Measurements from ENCODE around the gene ANKFN1. TPM values are rescaled to one million over a fixed set of nuclear protein-coding genes. Genes with fewer than 3 reads are reported as not detected.

The ANKFN1 gene
- total and polyA plus RNA-seq, 7 donors, result 0.01 to 0.28 (median 0.04) TPM; not detected in 3

GRCh38 chr17:56149266-56150036, 3.8 kb upstream of the ANKFN1 start:
- Histone ChIP-seq H3K36me3 (ENCODE audit: insufficient read depth in 1 of 2, low read depth in 1 of 2) (no peaks in the 10 kb centered on the region), H3K4me3 (no peak overlapping the region), H3K9me3 (no peaks in the 10 kb centered on the region), H3K4me1 (no peaks in the 10 kb centered on the region), H3K27ac (no peak overlapping the region), H3K27me3 (ENCODE audit: insufficient read depth in 3 of 3, low read length in 2 of 3) (no peaks in the 10 kb centered on the region)
- intact Hi-C loops (cut with DNase I), result no loop called here
- 52 to 66% (median 62%) methylated on average over 3 of the region's 3 CpGs for WGBS, 3 donors
- ATAC-seq (no peak), DNase-seq (no peak)
- TF ChIP-seq CTCF (IDR thresholded peaks at IDR 0.05), result no peak

GRCh38 chr17:56150649-56151048, 2.6 kb upstream of the ANKFN1 start:
- no peaks in the 10 kb centered on the region for H3K4me1 ChIP-seq
- no peaks in the 10 kb centered on the region for H3K9me3 ChIP-seq
- WGBS, 3 donors, result 55 to 69% (median 68%) methylated on average over 4 of the region's 4 CpGs
- no peak overlapping the region for H3K27ac ChIP-seq
- ATAC-seq, result peak in 2 of 4 donors; percentile 37 to 57
- intact Hi-C loops (cut with DNase I), result no loop called here
- DNase-seq, result no peak
- H3K36me3 ChIP-seq (ENCODE audit: insufficient read depth in 1 of 2, low read depth in 1 of 2), result no peaks in the 10 kb centered on the region
- H3K4me3 ChIP-seq, result no peak overlapping the region
- no peak for TF ChIP-seq CTCF (IDR thresholded peaks at IDR 0.05)
- H3K27me3 ChIP-seq (ENCODE audit: insufficient read depth in 3 of 3, low read length in 2 of 3), result no peaks in the 10 kb centered on the region

- Histone ChIP-seq H3K27me3 (ENCODE audit: insufficient read depth in 3 of 3, low read length in 2 of 3) (no peaks in the 10 kb centered on the region), H3K27ac (no peak overlapping the region), H3K4me3 (no peak overlapping the region), H3K9me3 (no peaks in the 10 kb centered on the region), H3K4me1 (no peaks in the 10 kb centered on the region), H3K36me3 (ENCODE audit: insufficient read depth in 1 of 2, low read depth in 1 of 2) (no peaks in the 10 kb centered on the region)
- no peak for DNase-seq
- ATAC-seq, result no peak
- 73 to 80% (median 75%) methylated on average over 4 of the region's 4 CpGs for WGBS, 3 donors
- TF ChIP-seq CTCF (IDR thresholded peaks at IDR 0.05), result no peak
- intact Hi-C loops (cut with DNase I), result no loop called here
Measured at GRCh38 chr17:56157845-56158244, 4.6 kb downstream of the ANKFN1 start.

- ATAC-seq, result no peak
- DNase-seq, result no peak
- H3K27ac ChIP-seq, result no peak overlapping the region
- H3K9me3 ChIP-seq, result no peaks in the 10 kb centered on the region
- H3K4me1 ChIP-seq, result no peaks in the 10 kb centered on the region
- intact Hi-C loops (cut with DNase I), result no loop called here
- no peak overlapping the region for H3K4me3 ChIP-seq
- no peaks in the 10 kb centered on the region for H3K27me3 ChIP-seq (ENCODE audit: insufficient read depth in 3 of 3, low read length in 2 of 3)
- no peaks in the 10 kb centered on the region for H3K36me3 ChIP-seq (ENCODE audit: insufficient read depth in 1 of 2, low read depth in 1 of 2)
- 93 to 94% (median 93%) methylated on average over 1 of the region's 1 CpG for WGBS, 3 donors
- no peak for TF ChIP-seq CTCF (IDR thresholded peaks at IDR 0.05)
Measured at GRCh38 chr17:56158344-56158743, 5.1 kb downstream of the ANKFN1 start.
